A673 (cell line): ENCODE measurements around the gene KRT79. TPM values are rescaled to one million over a fixed set of nuclear protein-coding genes. Genes with fewer than 3 reads are reported as not detected.

Experiments
- BruUV-seq: library from RNA; stranded (reverse); fragments of 400-500 nt; replicated peaks from 2 replicates; lab custom pipeline; 2021; lab: Mats Ljungman, UMichigan
- CTCF ChIA-PET: fragments of 300-600 bp; sonication (Branson Sonifier 250); formaldehyde crosslinking; loops from one replicate; lab custom pipeline; 2022; ENCODE audit warnings: antibody characterized with exemption; lab: Charles Lee
- POLR2A ChIA-PET: fragments of 300-600 bp; sonication (Branson Sonifier 250); formaldehyde crosslinking; loops from one replicate; lab custom pipeline; 2022; ENCODE audit warnings: antibody characterized with exemption; ENCODE audit not compliant: low non-redundant PET; lab: Charles Lee
- DNase-seq: peaks from one replicate; pipeline ENCODE4 v3.0.0-alpha.2; 2015; ENCODE audit warnings: low spot score
- H3K27ac ChIP-seq: fragments of 200-600 bp; sonication (generic); 2 replicates; pipeline ENCODE4 v1.5.1; 2016; ENCODE audit warnings: mixed run types, low read depth, mild to moderate bottlenecking, mixed read lengths, antibody characterized with exemption, low read length; ENCODE audit not compliant: poor library complexity, severe bottlenecking
- H3K27me3 ChIP-seq: fragments of 200-600 bp; sonication (generic); replicated peaks from 2 replicates; pipeline ENCODE4 v1.6.1; 2017; ENCODE audit warnings: mixed run types, low read depth, mild to moderate bottlenecking, mixed read lengths, antibody characterized with exemption, low read length; ENCODE audit not compliant: insufficient read depth, poor library complexity
- H3K36me3 ChIP-seq: fragments of 200-600 bp; sonication (generic); 2 replicates; pipeline ENCODE4 v1.6.1; 2016; ENCODE audit warnings: mixed run types, mild to moderate bottlenecking, mixed read lengths, antibody characterized with exemption, low read length; ENCODE audit not compliant: insufficient read depth, poor library complexity, severe bottlenecking
- H3K4me1 ChIP-seq: fragments of 200-600 bp; sonication (generic); 2 replicates; pipeline ENCODE4 v1.6.1; 2017; ENCODE audit warnings: mixed run types, mild to moderate bottlenecking, mixed read lengths, antibody characterized with exemption, low read length; ENCODE audit not compliant: insufficient read depth, poor library complexity, severe bottlenecking
- H3K4me3 ChIP-seq: fragments of 200-600 bp; sonication (generic); 2 replicates; pipeline ENCODE4 v1.5.1; 2016; ENCODE audit warnings: low read depth, mixed run types, mild to moderate bottlenecking, mixed read lengths, low read length; ENCODE audit not compliant: poor library complexity, severe bottlenecking
- H3K9me3 ChIP-seq: fragments of 200-600 bp; sonication (generic); 2 replicates; pipeline ENCODE4 v1.6.1; 2016; ENCODE audit warnings: mixed run types, low read depth, mild to moderate bottlenecking, mixed read lengths, antibody characterized with exemption, low read length; ENCODE audit not compliant: poor library complexity, severe bottlenecking
- CTCF ChIP-seq: fragments of 300-800, 200-600 bp; sonication (generic); conservative IDR thresholded peaks from 2 replicates; pipeline ENCODE4 v1.5.1; 2017; ENCODE audit warnings: low read depth, mild to moderate bottlenecking, antibody characterized with exemption, low read length, moderate library complexity, mixed read lengths
- EZH2 ChIP-seq: fragments of 200-600 bp; sonication (generic); IDR thresholded peaks from 2 replicates; pipeline ENCODE4 v1.6.1; 2017; ENCODE audit warnings: borderline replicate concordance, low read depth, mild to moderate bottlenecking, mixed read lengths, antibody characterized with exemption, low read length; ENCODE audit not compliant: poor library complexity, severe bottlenecking
- intact Hi-C: fragments of 100-400 bp; cut with micrococcal nuclease; formaldehyde crosslinking; loops from one replicate; pipeline ENCODE4 v1.10.0; 2022; ENCODE audit not compliant: unreplicated experiment
- total RNA-seq: library from RNA; stranded (reverse); gene quantifications from 2 replicates; pipeline ENCODE4 v1.2.3, GENCODE V29; 2021

KRT79 gene
- total RNA-seq, 1 experiment from 2014 or later = not detected

- Histone ChIP-seq H3K4me1 (no peaks in the 10 kb centered on the region), H3K36me3 (no peaks in the 10 kb centered on the region), H3K27ac (no peak overlapping the region), H3K9me3 (no peaks in the 10 kb centered on the region), H3K4me3 (no peak overlapping the region), H3K27me3 (no peaks in the 10 kb centered on the region)
- ChIA-PET POLR2A (no interaction called here), CTCF (interaction anchor here (0.6 kb wide), 1 partner anchor 24 kb away, joined by 4 read pairs; no protein-coding TSS in a partner anchor)
- TF ChIP-seq CTCF (no peak), EZH2 (no peak)
- BruUV-seq = no TSS peak
- intact Hi-C loops = no loop called here
- DNase-seq = no peak
Observed at GRCh38 chr12:52787324-52788191, 46.6 kb downstream of the KRT79 start.

GRCh38 chr12:52784909-52785308 lies 49.2 kb downstream of the KRT79 start:
- intact Hi-C loops = no loop called here
- ChIA-PET CTCF (no interaction called here), POLR2A (no interaction called here)
- Histone ChIP-seq H3K9me3 (no peaks in the 10 kb centered on the region), H3K27ac (no peak overlapping the region), H3K4me1 (no peaks in the 10 kb centered on the region), H3K27me3 (no peaks in the 10 kb centered on the region), H3K4me3 (no peak overlapping the region), H3K36me3 (no peaks in the 10 kb centered on the region)
- no TSS peak for BruUV-seq
- no peak for TF ChIP-seq CTCF
- TF ChIP-seq EZH2 = no peak
- DNase-seq = no peak

- Histone ChIP-seq H3K4me3 (no peak overlapping the region), H3K27ac (no peak overlapping the region), H3K27me3 (no peaks in the 10 kb centered on the region), H3K36me3 (no peaks in the 10 kb centered on the region), H3K9me3 (no peaks in the 10 kb centered on the region), H3K4me1 (no peaks in the 10 kb centered on the region)
- TF ChIP-seq CTCF = no peak
- no peak for TF ChIP-seq EZH2
- CTCF ChIA-PET = no interaction called here
- intact Hi-C loops = no loop called here
- POLR2A ChIA-PET = interaction anchor here (0.6 kb wide), 1 partner anchor 75 kb away, joined by 17 read pairs; no protein-coding TSS in a partner anchor
- no TSS peak for BruUV-seq
- DNase-seq = no peak
Observed at GRCh38 chr12:52783563-52784316, 50.4 kb downstream of the KRT79 start.
